Subcutaneous abdominal adipose tissue (tissue), 5 donors: Measurements from ENCODE around the gene INSYN2A.

Experiments
- H3K27ac ChIP-seq: one replicate; pipeline ENCODE4 v1.7.0; 2013; ENCODE audit warnings: low read depth, mild to moderate bottlenecking, inconsistent platforms, low read length, moderate library complexity
- H3K27me3 ChIP-seq, 5 donors: one replicate each; pipeline ENCODE4 v1.7.0; 2013; ENCODE audit warnings: low read length in 5 of 5, inconsistent platforms in 1 of 5; ENCODE audit not compliant: control insufficient read depth in 5 of 5, insufficient read depth in 4 of 5
- H3K36me3 ChIP-seq, 5 donors: one replicate each; pipeline ENCODE4 v1.7.0; 2013; ENCODE audit warnings: low read length in 5 of 5; ENCODE audit not compliant: control insufficient read depth in 5 of 5, insufficient read depth in 5 of 5
- H3K4me1 ChIP-seq, 5 donors: one replicate each; pipeline ENCODE4 v1.7.0; 2013; ENCODE audit warnings: low read length in 5 of 5, mild to moderate bottlenecking in 3 of 5, moderate library complexity in 1 of 5; ENCODE audit not compliant: control insufficient read depth in 5 of 5, insufficient read depth in 5 of 5
- H3K4me3 ChIP-seq, 5 donors: one replicate each; pipeline ENCODE4 v1.7.0; 2013; ENCODE audit warnings: low read length in 5 of 5, low read depth in 1 of 5
- H3K9ac ChIP-seq, 5 donors: one replicate each; pipeline ENCODE4 v1.7.0; 2013; ENCODE audit warnings: low read length in 5 of 5, mild to moderate bottlenecking in 4 of 5, moderate library complexity in 3 of 5
- H3K9me3 ChIP-seq, 5 donors: one replicate each; pipeline ENCODE4 v1.7.0; 2013; ENCODE audit warnings: low read length in 5 of 5; ENCODE audit not compliant: control insufficient read depth in 5 of 5
- donor health status: healthy.
- donor health status: healthy.
- donor health status: healthy.
- donor health status: healthy.
- donor health status: healthy.

The INSYN2A gene

GRCh38 chr10:127221281-127221680 lies 24.9 kb upstream of the INSYN2A start:
- no peak overlapping the region for H3K4me3 ChIP-seq
- H3K27ac ChIP-seq, result no peak overlapping the region

DNA sequence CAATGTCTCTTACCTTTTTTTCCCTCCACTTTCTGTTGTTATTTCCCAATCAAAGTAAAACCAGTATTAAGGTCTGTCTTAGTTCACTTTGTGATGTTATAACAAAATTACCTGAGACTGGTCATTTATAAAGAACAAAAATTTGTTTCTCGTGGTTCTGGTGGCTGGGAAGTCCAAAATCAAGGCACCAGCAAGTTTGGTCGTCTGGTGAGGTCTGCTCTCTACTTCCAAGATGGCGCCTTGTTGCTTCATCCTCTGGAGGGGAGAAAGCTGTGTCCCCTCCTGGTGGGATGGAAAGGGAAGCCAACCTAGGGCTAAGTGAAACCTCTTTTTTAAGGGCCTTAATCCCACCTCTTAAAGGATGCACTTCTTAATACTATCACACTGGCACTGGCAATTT lies 22.3 kb upstream of the INSYN2A start:
- H3K9me3 ChIP-seq, result no peaks in the 10 kb centered on the region

More at GRCh38 chr10:127221281-127221680, 24.9 kb upstream of the INSYN2A start:
- Histone ChIP-seq H3K27me3 (no peaks in the 10 kb centered on the region), H3K4me1 (no peaks in the 10 kb centered on the region), H3K36me3 (peaks cover 0 to 2% (median 0%) of the 10 kb centered on the region in 5 donors), H3K9me3 (no peaks in the 10 kb centered on the region), H3K9ac (no peak overlapping the region)

GRCh38 chr10:127216786-127217185 lies 20.4 kb upstream of the INSYN2A start:
- no peak overlapping the region for H3K4me3 ChIP-seq
- no peaks in the 10 kb centered on the region for H3K27me3 ChIP-seq
- no peak overlapping the region for H3K27ac ChIP-seq
- no peaks in the 10 kb centered on the region for H3K4me1 ChIP-seq
- H3K9me3 ChIP-seq, result no peaks in the 10 kb centered on the region
- peaks cover 0 to 4% (median 0%) of the 10 kb centered on the region in 5 donors for H3K36me3 ChIP-seq
- no peak overlapping the region for H3K9ac ChIP-seq

More for the DNA sequence above, 22.3 kb upstream of the INSYN2A start:
- Histone ChIP-seq H3K27ac (no peak overlapping the region), H3K4me3 (no peak overlapping the region), H3K36me3 (peaks cover 0 to 4% (median 0%) of the 10 kb centered on the region in 5 donors), H3K9ac (no peak overlapping the region), H3K4me1 (no peaks in the 10 kb centered on the region), H3K27me3 (no peaks in the 10 kb centered on the region)

DNA sequence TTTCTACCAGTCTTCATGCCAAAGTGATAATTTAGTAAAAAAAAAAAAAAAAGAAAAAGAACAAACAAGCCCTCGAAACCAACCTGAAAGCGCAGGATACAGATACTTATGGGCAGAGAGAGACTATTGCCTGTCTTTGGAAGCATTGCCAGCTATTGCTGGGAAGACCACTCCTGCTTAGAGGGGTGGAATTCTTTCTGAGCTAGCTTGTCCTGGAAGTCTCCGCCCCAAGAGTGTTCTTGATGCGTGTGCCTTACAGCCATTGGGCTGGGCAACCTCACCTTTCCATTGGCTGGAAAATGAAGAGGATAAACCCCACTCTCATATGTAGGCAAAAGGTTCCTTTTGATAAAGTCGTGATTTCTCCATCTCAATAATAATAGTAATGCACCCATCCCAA lies 19.9 kb upstream of the INSYN2A start:
- Histone ChIP-seq H3K27me3 (no peaks in the 10 kb centered on the region), H3K27ac (no peak overlapping the region), H3K4me1 (no peaks in the 10 kb centered on the region), H3K36me3 (peaks cover 0 to 4% (median 0%) of the 10 kb centered on the region in 5 donors), H3K9ac (no peak overlapping the region), H3K4me3 (no peak overlapping the region), H3K9me3 (no peaks in the 10 kb centered on the region)

- H3K27ac ChIP-seq, result no peak overlapping the region
- no peak overlapping the region for H3K4me3 ChIP-seq
- H3K36me3 ChIP-seq, result peaks cover 0 to 4% (median 0%) of the 10 kb centered on the region in 5 donors
- H3K27me3 ChIP-seq, result no peaks in the 10 kb centered on the region
- no peak overlapping the region for H3K9ac ChIP-seq
- H3K9me3 ChIP-seq, result no peaks in the 10 kb centered on the region
- H3K4me1 ChIP-seq, result no peaks in the 10 kb centered on the region
Observed at GRCh38 chr10:127215866-127216265, 19.5 kb upstream of the INSYN2A start.

- no peak overlapping the region for H3K27ac ChIP-seq
- no peaks in the 10 kb centered on the region for H3K9me3 ChIP-seq
- H3K27me3 ChIP-seq, result no peaks in the 10 kb centered on the region
- no peak overlapping the region for H3K4me3 ChIP-seq
- no peak overlapping the region for H3K9ac ChIP-seq
- H3K36me3 ChIP-seq, result peaks cover 0 to 4% (median 0%) of the 10 kb centered on the region in 5 donors
- peaks cover 0 to 5% (median 0%) of the 10 kb centered on the region in 5 donors for H3K4me1 ChIP-seq
Observed at GRCh38 chr10:127210936-127211466, 14.6 kb upstream of the INSYN2A start.

DNA sequence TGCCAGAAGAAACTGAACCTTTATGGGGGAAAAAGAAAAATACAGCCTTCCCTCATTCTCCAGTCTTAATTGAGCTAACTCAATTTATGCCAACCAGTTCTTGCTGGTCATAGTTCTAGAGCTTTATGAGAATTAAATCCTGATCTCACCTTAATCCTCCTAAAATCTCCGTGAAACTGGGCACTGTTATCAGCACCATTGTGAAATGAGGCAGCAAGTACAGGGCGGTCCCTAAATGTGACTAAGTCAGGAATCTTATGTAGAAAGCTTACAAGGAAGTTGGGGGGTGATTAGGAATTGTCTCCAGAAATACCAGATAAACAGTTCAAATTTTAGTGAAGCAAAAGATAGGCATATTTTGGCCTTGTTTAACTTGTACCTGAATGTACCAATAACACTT lies 10.7 kb upstream of the INSYN2A start:
- Histone ChIP-seq H3K27ac (no peak overlapping the region), H3K9ac (no peak overlapping the region), H3K36me3 (peaks cover 0 to 7% (median 5%) of the 10 kb centered on the region in 5 donors), H3K4me3 (no peak overlapping the region), H3K27me3 (no peaks in the 10 kb centered on the region), H3K4me1 (peaks cover 0 to 5% (median 0%) of the 10 kb centered on the region in 5 donors), H3K9me3 (no peaks in the 10 kb centered on the region)

DNA sequence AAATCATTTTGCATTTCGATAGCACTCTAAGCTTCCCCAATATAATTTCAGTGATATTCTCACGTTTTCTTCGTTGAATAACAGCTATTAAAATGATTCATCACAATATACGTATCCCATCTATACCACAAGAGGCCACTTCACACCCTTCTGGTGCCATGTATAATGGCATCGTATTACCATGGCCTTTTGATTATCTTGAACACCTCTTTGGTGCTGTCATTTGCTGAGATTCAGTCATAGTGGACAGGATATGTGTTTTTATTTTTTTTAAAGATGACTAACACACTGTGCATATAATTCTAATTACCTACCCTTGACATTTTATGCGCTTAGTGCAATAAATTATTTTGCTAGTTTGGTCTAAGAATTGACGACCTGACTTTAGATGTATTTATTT lies 6.7 kb upstream of the INSYN2A start:
- Histone ChIP-seq H3K36me3 (peaks cover 0 to 14% (median 7%) of the 10 kb centered on the region in 5 donors), H3K9ac (no peak overlapping the region), H3K27ac (no peak overlapping the region), H3K27me3 (no peaks in the 10 kb centered on the region), H3K4me3 (no peak overlapping the region), H3K4me1 (no peaks in the 10 kb centered on the region), H3K9me3 (no peaks in the 10 kb centered on the region)

DNA sequence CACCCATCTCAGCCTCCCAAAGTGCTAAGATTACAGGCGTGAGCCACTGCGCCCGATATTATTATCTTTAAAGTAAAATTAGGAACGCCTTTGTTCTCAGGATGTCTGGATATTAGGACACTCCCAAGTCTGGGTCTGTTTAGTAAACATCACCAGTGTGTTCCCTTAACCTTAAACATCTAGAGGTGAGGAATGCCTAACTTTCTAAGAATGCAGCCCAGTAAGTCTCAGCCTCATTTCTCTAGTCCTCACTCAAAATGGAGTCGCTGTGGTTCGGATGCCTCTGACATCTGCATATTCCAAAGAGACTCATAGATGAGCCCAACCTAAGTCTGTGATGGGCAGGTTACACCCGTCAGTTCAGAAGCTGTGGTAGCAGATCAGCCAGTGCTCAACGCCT lies 4.3 kb upstream of the INSYN2A start:
- Histone ChIP-seq H3K27ac (no peak overlapping the region), H3K36me3 (peaks cover 0 to 14% (median 5%) of the 10 kb centered on the region in 5 donors), H3K4me3 (no peak overlapping the region), H3K4me1 (peaks cover 0 to 8% (median 3%) of the 10 kb centered on the region in 5 donors), H3K9me3 (no peaks in the 10 kb centered on the region), H3K9ac (no peak overlapping the region), H3K27me3 (no peaks in the 10 kb centered on the region)

DNA sequence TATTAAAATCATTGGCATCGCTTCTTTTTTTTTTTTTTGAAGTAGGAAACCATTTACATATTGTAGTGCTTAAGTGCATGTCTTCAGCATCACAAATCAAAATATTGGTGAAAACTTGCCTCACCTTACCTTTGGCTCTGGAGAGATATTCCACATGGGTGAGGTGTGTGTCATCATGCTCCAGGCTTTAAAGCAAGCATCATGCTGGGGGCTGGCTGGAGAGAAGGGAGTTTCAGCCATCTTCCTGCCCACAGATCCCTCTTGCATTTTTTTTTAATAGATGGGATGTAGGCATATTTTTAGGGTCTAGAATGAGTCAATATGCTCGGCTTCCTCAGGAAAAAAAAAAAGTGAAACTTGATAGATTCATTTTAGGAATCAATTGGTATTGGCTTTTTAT lies 2.3 kb upstream of the INSYN2A start:
- Histone ChIP-seq H3K9me3 (no peaks in the 10 kb centered on the region), H3K4me3 (no peak overlapping the region), H3K4me1 (peaks cover 0 to 21% (median 17%) of the 10 kb centered on the region in 5 donors), H3K9ac (no peak overlapping the region), H3K36me3 (peaks cover 0 to 9% (median 4%) of the 10 kb centered on the region in 5 donors), H3K27ac (no peak overlapping the region), H3K27me3 (peaks cover 0 to 13% (median 8%) of the 10 kb centered on the region in 5 donors)
